ENCODE measurements around the gene LHX3.

The LHX3 gene

GRCh38 chr9:136178773-136179075 lies 26.2 kb downstream of the LHX3 start:
- Histone ChIP-seq H3K23ac (ENCODE audit: low read length) (no peak overlapping the region), H4K12ac (ENCODE audit: low read depth, low read length) (no peak overlapping the region), H3K27ac (ENCODE audit: low read depth, low read length) (no peak overlapping the region), H3K9me3 (ENCODE audit: insufficient read depth, low read depth, low read length) (peaks cover 2% of the 10 kb centered on the region), H3K36me3 (ENCODE audit: control insufficient read depth in 1 of 2, insufficient read depth in 2 of 2, low read length in 2 of 2) (no peaks in the 10 kb centered on the region), H2BK5ac (ENCODE audit: low read depth, low read length, poor library complexity) (no peak overlapping the region), H3K4me1 (ENCODE audit: control insufficient read depth in 1 of 2, insufficient read depth in 2 of 2, low read length in 2 of 2) (no peaks in the 10 kb centered on the region), H3K9ac (ENCODE audit: low read length) (no peak overlapping the region), H3K27me3 (ENCODE audit: insufficient read depth, low read length) (no peaks in the 10 kb centered on the region), H2BK12ac (ENCODE audit: low read length) (no peak overlapping the region), H3K79me1 (ENCODE audit: low read length) (no peaks in the 10 kb centered on the region), H2AK5ac (ENCODE audit: low read length) (no peak overlapping the region), H3K4me2 (ENCODE audit: low read length) (no peak overlapping the region), H3K4me3 (ENCODE audit: low read depth, low read length) (no peak overlapping the region), H3K18ac (ENCODE audit: low read length) (no peak overlapping the region), H2AFZ (ENCODE audit: insufficient read depth, low read length, poor library complexity) (no peak overlapping the region), H3K14ac (ENCODE audit: low read length) (no peak overlapping the region), H4K91ac (ENCODE audit: low read depth, low read length) (no peak overlapping the region), H3K4ac (ENCODE audit: low read depth, low read length) (no peak overlapping the region), H2BK120ac (ENCODE audit: insufficient read depth, low read length, poor library complexity) (no peak overlapping the region), H3K79me2 (ENCODE audit: control insufficient read depth, insufficient read depth, low read length, poor library complexity) (no peaks in the 10 kb centered on the region), H4K8ac (ENCODE audit: low read depth, low read length) (no peak overlapping the region)
- DNase-seq, result no peak
- WGBS (ENCODE audit: extremely low coverage, insufficient coverage, insufficient read length), result no CpG with 5 or more reads among the region's 8 CpGs

- no peaks in the 10 kb centered on the region for H3K79me2 ChIP-seq (ENCODE audit: control insufficient read depth, insufficient read depth, low read length, poor library complexity)
- H4K91ac ChIP-seq (ENCODE audit: low read depth, low read length), result no peak overlapping the region
- H2BK12ac ChIP-seq (ENCODE audit: low read length), result no peak overlapping the region
- no peak overlapping the region for H3K18ac ChIP-seq (ENCODE audit: low read length)
- no peak overlapping the region for H3K14ac ChIP-seq (ENCODE audit: low read length)
- no peak overlapping the region for H3K4ac ChIP-seq (ENCODE audit: low read depth, low read length)
- H2AFZ ChIP-seq (ENCODE audit: insufficient read depth, low read length, poor library complexity), result no peak overlapping the region
- no peaks in the 10 kb centered on the region for H3K36me3 ChIP-seq (ENCODE audit: control insufficient read depth in 1 of 2, insufficient read depth in 2 of 2, low read length in 2 of 2)
- no peaks in the 10 kb centered on the region for H3K27me3 ChIP-seq (ENCODE audit: insufficient read depth, low read length)
- peaks cover 2% of the 10 kb centered on the region for H3K9me3 ChIP-seq (ENCODE audit: insufficient read depth, low read depth, low read length)
- H4K12ac ChIP-seq (ENCODE audit: low read depth, low read length), result no peak overlapping the region
- no peak overlapping the region for H3K27ac ChIP-seq (ENCODE audit: low read depth, low read length)
- H3K23ac ChIP-seq (ENCODE audit: low read length), result no peak overlapping the region
- no peak for DNase-seq
- H4K8ac ChIP-seq (ENCODE audit: low read depth, low read length), result no peak overlapping the region
- H3K4me3 ChIP-seq (ENCODE audit: low read depth, low read length), result no peak overlapping the region
- H3K9ac ChIP-seq (ENCODE audit: low read length), result no peak overlapping the region
- no peak overlapping the region for H2AK5ac ChIP-seq (ENCODE audit: low read length)
- no peaks in the 10 kb centered on the region for H3K79me1 ChIP-seq (ENCODE audit: low read length)
- H2BK120ac ChIP-seq (ENCODE audit: insufficient read depth, low read length, poor library complexity), result no peak overlapping the region
- WGBS (ENCODE audit: extremely low coverage, insufficient coverage, insufficient read length), result no CpG with 5 or more reads among the region's 21 CpGs
- no peak overlapping the region for H2BK5ac ChIP-seq (ENCODE audit: low read depth, low read length, poor library complexity)
- H3K4me2 ChIP-seq (ENCODE audit: low read length), result no peak overlapping the region
- H3K4me1 ChIP-seq (ENCODE audit: control insufficient read depth in 1 of 2, insufficient read depth in 2 of 2, low read length in 2 of 2), result no peaks in the 10 kb centered on the region
These were observed 26.7 kb downstream of the LHX3 start for GRCh38 chr9:136178061-136178772.

- Histone ChIP-seq H3K4ac (ENCODE audit: low read depth, low read length) (no peak overlapping the region), H3K9ac (ENCODE audit: low read length) (no peak overlapping the region), H3K36me3 (ENCODE audit: control insufficient read depth in 1 of 2, insufficient read depth in 2 of 2, low read length in 2 of 2) (no peaks in the 10 kb centered on the region), H2AK5ac (ENCODE audit: low read length) (no peak overlapping the region), H4K8ac (ENCODE audit: low read depth, low read length) (no peak overlapping the region), H3K27ac (ENCODE audit: low read depth, low read length) (no peak overlapping the region), H3K79me2 (ENCODE audit: control insufficient read depth, insufficient read depth, low read length, poor library complexity) (no peaks in the 10 kb centered on the region), H3K23ac (ENCODE audit: low read length) (no peak overlapping the region), H2BK12ac (ENCODE audit: low read length) (no peak overlapping the region), H3K27me3 (ENCODE audit: insufficient read depth, low read length) (no peaks in the 10 kb centered on the region), H2BK120ac (ENCODE audit: insufficient read depth, low read length, poor library complexity) (no peak overlapping the region), H3K4me1 (ENCODE audit: control insufficient read depth in 1 of 2, insufficient read depth in 2 of 2, low read length in 2 of 2) (no peaks in the 10 kb centered on the region), H3K9me3 (ENCODE audit: insufficient read depth, low read depth, low read length) (peaks cover 2% of the 10 kb centered on the region), H4K12ac (ENCODE audit: low read depth, low read length) (no peak overlapping the region), H3K18ac (ENCODE audit: low read length) (no peak overlapping the region), H3K79me1 (ENCODE audit: low read length) (no peaks in the 10 kb centered on the region), H3K14ac (ENCODE audit: low read length) (no peak overlapping the region), H3K4me3 (ENCODE audit: low read depth, low read length) (no peak overlapping the region), H3K4me2 (ENCODE audit: low read length) (no peak overlapping the region), H2BK5ac (ENCODE audit: low read depth, low read length, poor library complexity) (no peak overlapping the region), H2AFZ (ENCODE audit: insufficient read depth, low read length, poor library complexity) (no peak overlapping the region), H4K91ac (ENCODE audit: low read depth, low read length) (no peak overlapping the region)
- DNase-seq, result no peak
- no CpG with 5 or more reads among the region's 14 CpGs for WGBS (ENCODE audit: extremely low coverage, insufficient coverage, insufficient read length)
These were observed 27.7 kb downstream of the LHX3 start for GRCh38 chr9:136177224-136177623.

- Histone ChIP-seq H3K14ac (ENCODE audit: low read length) (no peak overlapping the region), H3K4ac (ENCODE audit: low read depth, low read length) (no peak overlapping the region), H4K8ac (ENCODE audit: low read depth, low read length) (no peak overlapping the region), H3K4me2 (ENCODE audit: low read length) (no peak overlapping the region), H3K23ac (ENCODE audit: low read length) (no peak overlapping the region), H3K4me1 (ENCODE audit: control insufficient read depth in 1 of 2, insufficient read depth in 2 of 2, low read length in 2 of 2) (peaks cover 0 to 2% of the 10 kb centered on the region in 2 experiments), H3K18ac (ENCODE audit: low read length) (no peak overlapping the region), H2BK12ac (ENCODE audit: low read length) (no peak overlapping the region), H3K36me3 (ENCODE audit: control insufficient read depth in 1 of 2, insufficient read depth in 2 of 2, low read length in 2 of 2) (no peaks in the 10 kb centered on the region), H3K27ac (ENCODE audit: low read depth, low read length) (no peak overlapping the region), H3K79me1 (ENCODE audit: low read length) (no peaks in the 10 kb centered on the region), H2BK120ac (ENCODE audit: insufficient read depth, low read length, poor library complexity) (no peak overlapping the region), H3K9me3 (ENCODE audit: insufficient read depth, low read depth, low read length) (peaks cover 2% of the 10 kb centered on the region), H3K79me2 (ENCODE audit: control insufficient read depth, insufficient read depth, low read length, poor library complexity) (no peaks in the 10 kb centered on the region), H2AK5ac (ENCODE audit: low read length) (no peak overlapping the region), H4K91ac (ENCODE audit: low read depth, low read length) (no peak overlapping the region), H3K27me3 (ENCODE audit: insufficient read depth, low read length) (no peaks in the 10 kb centered on the region), H3K4me3 (ENCODE audit: low read depth, low read length) (no peak overlapping the region), H2BK5ac (ENCODE audit: low read depth, low read length, poor library complexity) (no peak overlapping the region), H4K12ac (ENCODE audit: low read depth, low read length) (no peak overlapping the region), H2AFZ (ENCODE audit: insufficient read depth, low read length, poor library complexity) (no peak overlapping the region), H3K9ac (ENCODE audit: low read length) (no peak overlapping the region)
- WGBS (ENCODE audit: extremely low coverage, insufficient coverage, insufficient read length), result no CpG with 5 or more reads among the region's 12 CpGs
- no peak for DNase-seq
These were observed 29.2 kb downstream of the LHX3 start for GRCh38 chr9:136175616-136176197.
